NCI-H2029 treated with DMSO at 0.1 percent for 48 hours (cell line): ENCODE data around the gene POLE2.
"Not testable (repeated sequence)": the region's sequence is repeated elsewhere in the genome, so short reads cannot be mapped to it uniquely, and the experiment has no call there.

Source experiments
- DNase-seq: peaks from one replicate; lab custom pipeline; 2025; lab: John Stamatoyannopoulos, UW

The POLE2 gene

DNA sequence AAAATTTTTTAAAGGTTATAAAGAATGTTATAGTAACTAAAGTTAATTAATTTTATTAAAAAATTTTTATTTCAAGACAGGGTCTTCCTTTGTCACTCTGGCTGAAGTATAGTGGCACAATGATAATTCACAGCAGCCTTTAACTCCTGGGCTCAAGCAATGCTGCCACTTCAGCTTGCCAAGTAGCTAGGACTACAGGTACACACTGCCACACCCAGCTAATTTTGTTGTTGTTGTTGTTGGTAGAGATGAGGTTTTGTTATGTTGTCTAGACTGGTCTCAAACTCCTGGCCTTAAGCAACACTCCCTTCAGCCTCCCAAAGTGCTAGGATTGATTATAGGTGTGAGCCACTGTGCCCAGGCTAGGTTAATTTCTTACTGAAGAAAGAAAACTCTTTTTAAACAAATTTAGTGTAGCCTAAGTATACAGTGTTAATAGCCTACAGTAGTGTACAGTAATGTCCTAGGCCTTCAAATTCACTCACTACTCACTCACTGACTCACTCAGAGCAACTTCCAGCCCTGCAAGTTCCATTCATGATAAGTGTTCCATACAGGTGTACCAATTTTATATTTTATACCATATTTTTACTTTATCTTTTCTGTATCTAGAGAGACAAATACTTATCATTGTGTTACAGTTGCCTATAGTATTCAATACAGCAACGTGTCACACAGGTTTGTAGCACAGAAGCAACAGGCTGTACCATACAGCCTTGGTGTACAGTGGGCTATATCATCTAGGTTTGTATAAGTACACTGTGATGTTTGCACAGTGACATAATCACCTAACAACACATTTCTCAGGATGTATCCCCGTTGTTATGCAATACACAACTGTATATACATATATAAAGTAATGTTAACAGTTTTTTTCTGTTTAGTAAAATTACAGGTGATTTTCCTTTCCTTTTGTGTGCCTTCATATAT is 28.2 kb downstream of the POLE2 start:
- DNase-seq: no peak

- not testable (repeated sequence) for DNase-seq
These were observed 30.5 kb downstream of the POLE2 start for GRCh38 chr14:49657500-49657899.

DNA sequence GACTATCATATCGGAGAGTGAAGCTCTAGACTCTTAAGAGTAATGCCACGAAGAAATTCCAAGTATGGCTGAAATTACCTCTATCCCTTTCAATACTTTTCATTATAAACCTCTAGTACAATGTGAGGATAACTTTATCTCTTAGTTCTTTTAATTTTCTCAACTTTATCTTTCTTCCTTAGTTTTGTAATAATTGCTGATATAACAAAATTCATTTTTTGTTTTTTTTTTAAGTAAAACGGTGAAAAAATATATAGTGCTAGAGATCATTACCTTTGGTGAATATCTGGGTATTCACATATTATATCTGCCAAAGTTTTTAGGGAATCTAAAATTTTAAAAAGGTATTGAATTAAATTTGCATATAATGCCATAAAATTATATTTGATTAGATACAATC is 33.5 kb downstream of the POLE2 start:
- DNase-seq: no peak

GRCh38 chr14:49653508-49653907 is 34.5 kb downstream of the POLE2 start:
- DNase-seq: no peak

DNA sequence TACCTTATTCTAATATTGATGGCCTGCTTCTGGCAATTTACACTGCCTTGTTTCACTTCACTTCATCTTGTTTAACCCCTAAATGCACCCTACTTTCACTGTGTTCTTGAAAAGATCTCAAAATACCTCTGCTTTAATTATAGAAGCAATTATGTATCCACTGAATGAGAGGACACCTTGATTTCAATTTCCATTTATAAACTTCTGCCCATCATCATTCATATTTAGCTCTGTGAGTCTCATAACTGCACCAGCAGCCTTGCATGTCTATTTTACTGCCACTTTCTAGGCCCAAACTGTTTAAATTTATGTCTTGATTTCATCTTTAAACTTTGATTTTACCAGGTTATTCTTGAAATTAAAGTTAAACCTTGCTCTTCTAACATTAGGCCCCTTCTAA is 45.9 kb downstream of the POLE2 start:
- DNase-seq: no peak

- no peak for DNase-seq
These were observed 46.3 kb downstream of the POLE2 start for GRCh38 chr14:49641697-49642129.

DNA sequence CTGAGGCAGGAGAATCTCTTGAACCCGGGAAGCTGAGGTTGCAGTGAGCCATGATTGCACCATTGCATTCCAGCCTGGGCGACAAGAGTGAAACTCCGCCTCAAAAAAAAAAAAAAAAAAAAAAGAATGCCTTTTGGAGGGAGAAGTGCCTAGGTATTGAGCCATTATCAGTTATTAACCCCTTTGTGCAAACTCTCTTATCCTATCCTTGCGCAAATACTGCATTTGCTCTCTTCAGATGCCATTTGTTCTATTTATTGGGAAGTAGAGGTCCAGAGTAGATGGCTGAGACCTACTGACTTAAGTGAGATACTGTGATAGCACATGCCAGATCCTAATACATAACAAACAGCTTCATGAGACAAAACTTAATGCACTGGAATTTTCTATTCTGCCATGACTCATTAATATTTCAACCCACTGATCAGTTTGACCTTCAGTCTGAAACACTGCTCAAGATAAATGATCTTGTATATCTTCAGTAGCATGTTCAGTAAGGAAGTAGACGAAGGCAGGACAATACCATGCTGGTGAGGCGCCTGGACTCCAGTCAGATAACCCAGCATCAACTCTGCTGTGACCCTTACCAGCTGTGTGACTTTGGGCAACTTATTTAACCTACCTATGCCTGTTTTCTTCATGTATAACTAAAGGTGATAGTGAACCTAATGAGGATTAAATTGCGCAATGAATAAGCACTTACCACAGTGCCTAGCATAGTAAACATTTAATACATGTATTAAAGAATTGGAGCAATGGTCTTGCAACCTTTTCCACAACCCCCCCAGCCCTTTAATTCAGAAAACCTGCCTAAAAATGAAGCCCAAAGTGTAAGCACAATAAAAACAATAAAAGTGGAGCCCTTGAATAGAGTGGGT is 47.2 kb downstream of the POLE2 start:
- no peak for DNase-seq

GRCh38 chr14:49637534-49638078 is 50.4 kb downstream of the POLE2 start:
- DNase-seq: no peak

DNA sequence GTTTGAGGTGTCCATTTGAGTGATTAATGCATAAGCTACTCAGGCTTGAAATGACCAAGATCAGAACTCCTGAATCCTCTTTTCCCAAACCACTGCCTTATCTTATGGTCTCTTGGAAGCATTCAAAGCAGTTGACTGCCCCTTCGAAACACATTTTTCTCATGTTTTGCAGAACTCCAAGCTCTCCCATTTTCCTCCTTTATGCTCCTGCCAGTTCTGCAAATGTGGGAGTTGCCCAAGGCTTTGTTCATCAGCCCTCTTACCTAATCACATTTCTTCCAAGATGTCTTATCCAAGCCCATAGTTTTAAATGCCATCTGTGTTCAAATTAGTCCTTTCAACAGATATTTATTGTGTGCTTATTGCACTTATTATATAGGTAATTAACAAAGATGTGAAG is 51.1 kb downstream of the POLE2 start:
- no peak for DNase-seq

- DNase-seq: peak; percentile 62
These were observed 53.3 kb downstream of the POLE2 start, which contains the start of gene DNAAF2 for GRCh38 chr14:49634547-49635334. Gene DNAAF2 (minus strand): TSS chr14:49635244. CDS start chr14:49635149, 95 bp downstream.

DNA sequence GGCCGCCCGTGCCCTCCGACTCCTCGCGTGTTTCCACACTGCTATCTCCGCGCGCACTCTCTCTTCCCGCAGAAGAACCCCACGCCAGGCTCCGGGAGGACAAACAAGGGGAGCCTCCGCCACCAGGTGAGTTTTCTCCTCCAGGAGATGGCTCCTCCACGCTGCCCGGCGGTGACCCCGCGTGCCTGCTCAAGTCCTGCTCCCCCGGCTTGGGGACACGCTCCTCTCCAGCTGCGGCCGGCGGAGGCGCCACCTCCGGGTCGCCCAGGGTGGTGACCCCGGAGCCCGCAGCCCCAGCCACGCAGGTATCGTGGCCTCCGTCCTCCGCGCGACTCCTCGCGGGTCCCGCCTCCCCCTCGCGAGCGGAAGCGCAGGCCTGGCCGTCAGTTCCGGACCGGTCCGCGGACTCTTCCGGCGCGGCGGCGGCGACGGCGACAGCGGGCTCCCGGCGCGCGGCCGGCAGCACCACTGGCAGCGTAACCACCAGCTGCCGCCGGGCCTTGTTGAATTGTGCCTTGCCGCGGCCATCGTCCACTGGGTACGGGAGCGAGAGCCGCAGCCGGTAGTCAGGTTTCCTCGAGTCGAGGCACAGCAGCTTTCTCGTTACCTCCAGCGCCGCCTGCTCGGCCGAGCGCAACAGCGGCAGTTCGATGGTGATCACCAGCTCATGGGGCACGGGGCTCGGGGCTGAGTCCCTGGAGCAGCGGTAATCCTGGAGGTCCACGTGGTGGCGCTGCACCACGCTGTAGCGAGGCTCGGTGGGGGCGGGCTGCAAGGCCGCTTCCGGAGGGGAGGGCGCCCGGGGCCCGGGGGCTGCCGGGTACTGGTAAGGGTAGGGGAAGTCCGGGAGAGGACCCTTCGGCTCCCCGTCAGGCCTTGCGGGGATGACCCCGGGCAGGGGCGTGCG is 54.1 kb downstream of the POLE2 start:
- DNase-seq: peak; percentile 94

DNA sequence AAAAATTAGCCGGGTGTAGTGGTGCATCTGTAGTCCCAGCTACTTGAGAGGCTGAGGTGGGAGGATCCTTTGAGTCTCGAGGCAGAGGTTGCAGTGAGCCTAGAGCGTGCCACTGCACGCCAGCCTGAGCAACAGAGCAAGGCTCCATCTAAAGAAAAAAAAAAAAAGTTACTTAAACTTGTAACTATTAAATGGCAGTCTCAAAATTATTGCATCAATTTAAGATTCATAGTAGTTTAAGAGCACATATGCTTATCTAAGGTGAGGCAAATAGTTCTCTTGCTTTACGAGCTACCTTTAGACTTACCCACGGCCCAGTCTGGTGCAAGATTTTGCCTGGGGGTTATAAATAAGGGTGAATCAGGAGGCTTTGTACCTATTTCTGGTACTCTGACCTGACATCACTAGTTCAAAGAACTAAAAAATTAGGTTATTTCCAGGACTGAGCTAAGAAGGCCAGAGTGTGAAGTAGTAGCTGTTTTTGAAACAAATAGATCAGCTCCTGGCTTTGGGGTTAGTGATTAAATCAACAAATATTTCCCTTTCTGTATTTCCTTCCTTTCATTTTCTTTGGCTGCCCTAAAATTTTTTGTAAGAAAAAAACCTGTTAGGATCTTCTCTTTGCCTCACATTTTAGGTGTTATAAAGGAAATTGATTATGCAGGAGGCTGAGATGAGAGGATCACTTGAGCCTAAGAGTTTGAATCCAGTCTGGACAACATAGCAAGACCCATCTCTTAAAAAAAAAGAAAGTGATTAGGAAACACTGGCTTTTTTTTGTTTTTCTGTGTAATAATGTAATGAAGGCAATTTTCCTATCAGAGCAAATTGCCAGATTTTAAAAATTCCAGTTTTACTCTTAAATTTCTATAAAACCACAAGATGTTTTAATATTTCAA is 63.8 kb downstream of the POLE2 start:
- no peak for DNase-seq

GRCh38 chr14:49623387-49623786 is 64.6 kb downstream of the POLE2 start:
- DNase-seq: no peak

DNA sequence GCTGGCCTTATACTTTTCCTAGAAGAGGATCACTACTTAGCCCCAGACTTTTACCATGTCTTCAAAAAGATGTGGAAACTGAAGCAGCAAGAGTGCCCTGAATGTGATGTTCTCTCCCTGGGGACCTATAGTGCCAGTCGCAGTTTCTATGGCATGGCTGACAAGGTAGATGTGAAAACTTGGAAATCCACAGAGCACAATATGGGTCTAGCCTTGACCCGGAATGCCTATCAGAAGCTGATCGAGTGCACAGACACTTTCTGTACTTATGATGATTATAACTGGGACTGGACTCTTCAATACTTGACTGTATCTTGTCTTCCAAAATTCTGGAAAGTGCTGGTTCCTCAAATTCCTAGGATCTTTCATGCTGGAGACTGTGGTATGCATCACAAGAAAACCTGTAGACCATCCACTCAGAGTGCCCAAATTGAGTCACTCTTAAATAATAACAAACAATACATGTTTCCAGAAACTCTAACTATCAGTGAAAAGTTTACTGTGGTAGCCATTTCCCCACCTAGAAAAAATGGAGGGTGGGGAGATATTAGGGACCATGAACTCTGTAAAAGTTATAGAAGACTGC is 65.9 kb downstream of the POLE2 start:
- DNase-seq: no peak

DNA sequence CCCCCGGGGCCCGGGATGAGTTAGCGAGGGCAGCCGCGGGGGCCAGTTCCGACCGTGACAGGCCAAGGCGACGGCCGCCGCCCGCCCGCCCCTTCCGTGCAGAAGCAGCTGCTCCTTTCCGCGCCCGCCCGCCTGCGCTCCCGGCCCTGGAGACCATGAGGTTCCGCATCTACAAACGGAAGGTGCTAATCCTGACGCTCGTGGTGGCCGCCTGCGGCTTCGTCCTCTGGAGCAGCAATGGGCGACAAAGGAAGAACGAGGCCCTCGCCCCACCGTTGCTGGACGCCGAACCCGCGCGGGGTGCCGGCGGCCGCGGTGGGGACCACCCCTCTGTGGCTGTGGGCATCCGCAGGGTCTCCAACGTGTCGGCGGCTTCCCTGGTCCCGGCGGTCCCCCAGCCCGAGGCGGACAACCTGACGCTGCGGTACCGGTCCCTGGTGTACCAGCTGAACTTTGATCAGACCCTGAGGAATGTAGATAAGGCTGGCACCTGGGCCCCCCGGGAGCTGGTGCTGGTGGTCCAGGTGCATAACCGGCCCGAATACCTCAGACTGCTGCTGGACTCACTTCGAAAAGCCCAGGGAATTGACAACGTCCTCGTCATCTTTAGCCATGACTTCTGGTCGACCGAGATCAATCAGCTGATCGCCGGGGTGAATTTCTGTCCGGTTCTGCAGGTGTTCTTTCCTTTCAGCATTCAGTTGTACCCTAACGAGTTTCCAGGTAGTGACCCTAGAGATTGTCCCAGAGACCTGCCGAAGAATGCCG is 66.7 kb downstream of the POLE2 start:
- no peak for DNase-seq

GRCh38 chr14:49620182-49621113 is 67.6 kb downstream of the POLE2 start, which contains the start of the genes MGAT2 and RPL36AL:
Gene MGAT2 (plus strand): TSS chr14:49620799. CDS start chr14:49621269, 470 bp downstream.
Gene RPL36AL (minus strand): TSS chr14:49620626. CDS start chr14:49619104, 1,522 bp downstream.
- peak; percentile 98 for DNase-seq

- DNase-seq: no peak
These were observed 68.3 kb downstream of the POLE2 start for GRCh38 chr14:49619730-49620129.
